Mammary epithelial cell (primary cell): ENCODE results near the gene CCDC142.

Source experiments
- CTCF ChIP-seq, 2 donors: IDR thresholded peaks in 1 of 2; conservative IDR thresholded peaks in 1 of 2; 2 replicates each; pipeline ENCODE4 v1.5.1; 2011 to 2012; ENCODE audit warnings: inconsistent platforms in 2 of 2, low read length in 2 of 2, mild to moderate bottlenecking in 2 of 2, control low read depth in 1 of 2, low read depth in 1 of 2; ENCODE audit not compliant: insufficient read depth in 1 of 2; ENCODE audit errors: extremely low read depth in 1 of 2
- EZH2 ChIP-seq: IDR thresholded peaks from 2 replicates; pipeline ENCODE4 v1.6.1; 2012; ENCODE audit warnings: low read length, inconsistent platforms, borderline replicate concordance

GRCh38 chr2:74526649-74527230 lies 43.9 kb upstream of the CCDC142 start:
- TF ChIP-seq CTCF (conservative IDR thresholded peaks at IDR 0.05 in 1 of 2, IDR thresholded peaks at IDR 0.05 in 1 of 2; ENCODE audit: extremely low read depth in 1 of 2, insufficient read depth in 1 of 2, low read depth in 1 of 2, low read length in 2 of 2) = no peak
- TF ChIP-seq EZH2 = no peak
